Esophagus muscularis mucosa (tissue), 4 donors: ENCODE results near the gene C1orf94.

Source experiments
- EP300 ChIP-seq: sonication (generic); formaldehyde crosslinking; IDR thresholded peaks from one replicate; pipeline ENCODE4 v1.6.1; 2017; ENCODE audit warnings: antibody characterized with exemption
- POLR2AphosphoS5 ChIP-seq, 2 donors: sonication (generic); formaldehyde crosslinking; IDR thresholded peaks; one replicate each; pipeline ENCODE4 v1.6.1; 2017; ENCODE audit warnings: antibody characterized with exemption in 2 of 2
- TF ChIP-seq, protein P1 (sequence below), 3 experiments: fragments of 200-600 bp in 2 of 3; fragments of 450-650 bp in 1 of 3; sonication (generic) in 2 of 3; IDR thresholded peaks; one replicate each; pipeline ENCODE4 v1.5.1; 2017 to 2019; ENCODE audit warnings: antibody characterized with exemption in 3 of 3, mild to moderate bottlenecking in 2 of 3, moderate library complexity in 1 of 3

DNA sequence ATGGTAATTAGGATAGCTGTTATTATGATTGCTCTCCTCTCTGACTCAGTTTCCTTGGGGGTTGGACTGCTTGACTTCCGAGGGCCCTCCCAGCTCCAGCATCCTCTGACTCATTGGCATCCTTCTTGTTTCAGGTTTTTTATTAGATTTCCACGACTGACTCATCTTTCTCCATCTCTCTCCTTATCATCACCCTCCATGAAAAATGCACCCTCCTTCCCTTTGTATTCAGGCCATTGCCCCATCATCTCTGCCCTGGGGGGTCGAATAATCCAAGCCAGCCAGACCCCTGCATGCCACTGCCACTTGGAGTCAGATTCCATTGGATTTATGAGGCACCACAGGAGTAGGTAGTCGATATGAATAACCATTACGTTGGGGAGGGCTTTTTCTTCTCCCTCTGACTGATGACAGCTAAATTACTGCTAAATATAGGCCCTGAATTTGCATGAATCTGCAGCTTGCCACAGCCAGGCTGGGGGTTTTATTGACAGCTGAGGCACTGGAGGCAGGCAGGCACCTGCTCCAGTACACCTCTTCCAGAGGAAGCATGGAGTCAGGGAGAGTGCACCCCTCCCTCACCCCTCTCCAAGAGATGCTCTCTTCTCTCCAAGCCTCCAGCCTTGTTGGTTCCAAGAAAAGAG, 91.7 kb downstream of the C1orf94 start:
- TF ChIP-seq, protein P1, sequence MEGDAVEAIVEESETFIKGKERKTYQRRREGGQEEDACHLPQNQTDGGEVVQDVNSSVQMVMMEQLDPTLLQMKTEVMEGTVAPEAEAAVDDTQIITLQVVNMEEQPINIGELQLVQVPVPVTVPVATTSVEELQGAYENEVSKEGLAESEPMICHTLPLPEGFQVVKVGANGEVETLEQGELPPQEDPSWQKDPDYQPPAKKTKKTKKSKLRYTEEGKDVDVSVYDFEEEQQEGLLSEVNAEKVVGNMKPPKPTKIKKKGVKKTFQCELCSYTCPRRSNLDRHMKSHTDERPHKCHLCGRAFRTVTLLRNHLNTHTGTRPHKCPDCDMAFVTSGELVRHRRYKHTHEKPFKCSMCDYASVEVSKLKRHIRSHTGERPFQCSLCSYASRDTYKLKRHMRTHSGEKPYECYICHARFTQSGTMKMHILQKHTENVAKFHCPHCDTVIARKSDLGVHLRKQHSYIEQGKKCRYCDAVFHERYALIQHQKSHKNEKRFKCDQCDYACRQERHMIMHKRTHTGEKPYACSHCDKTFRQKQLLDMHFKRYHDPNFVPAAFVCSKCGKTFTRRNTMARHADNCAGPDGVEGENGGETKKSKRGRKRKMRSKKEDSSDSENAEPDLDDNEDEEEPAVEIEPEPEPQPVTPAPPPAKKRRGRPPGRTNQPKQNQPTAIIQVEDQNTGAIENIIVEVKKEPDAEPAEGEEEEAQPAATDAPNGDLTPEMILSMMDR (IDR thresholded peaks at IDR 0.05), result no peak
- TF ChIP-seq POLR2AphosphoS5 (IDR thresholded peaks at IDR 0.05), result no peak
- TF ChIP-seq EP300, result no peak
